T47D (cell line): Measurements from ENCODE around the gene CCNT2.
"Not testable (repeated sequence)": the region's sequence is repeated elsewhere in the genome, so short reads cannot be mapped to it uniquely, and the experiment has no call there.

Source experiments
- DNase-seq, 2 experiments: peaks; one replicate each; pipeline versions ENCODE4 v3.0.0 to v3.0.0-alpha.2; 2011 to 2012; ENCODE audit warnings: low read depth in 1 of 2, low spot score in 1 of 2
- JUND ChIP-seq: IDR thresholded peaks from 2 replicates; pipeline ENCODE4 v1.6.1; 2012; ENCODE audit warnings: low read depth
- in situ Hi-C: cut with HindIII; loops from 2 replicates; pipeline ENCODE4 v1.10.0; 2016; ENCODE audit warnings: low sequenced_read_pairs, low pct_unique_long_range_greater_than_20kb

CCNT2 gene

DNA sequence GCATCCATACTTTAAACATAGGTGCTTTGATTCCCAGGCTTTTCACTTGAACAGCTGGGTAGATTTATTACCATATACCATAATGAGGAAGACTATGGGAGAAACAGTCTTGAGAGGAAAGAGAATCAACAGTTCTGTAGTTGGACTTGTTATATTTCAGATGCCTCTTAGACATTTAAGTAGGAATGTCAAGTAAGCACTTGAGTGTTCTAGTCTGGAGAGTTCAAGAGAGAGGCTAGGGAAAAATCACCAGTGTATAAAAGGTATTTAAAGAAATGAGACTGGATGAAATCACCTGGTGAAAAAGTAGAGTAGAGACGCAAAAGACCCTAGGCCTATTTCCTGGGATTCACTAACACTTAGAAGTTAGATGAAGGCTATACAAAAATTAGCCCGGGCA, 13.5 kb upstream of the CCNT2 start:
- no peak for DNase-seq
- TF ChIP-seq JUND = no peak
- in situ Hi-C loops = no loop called here

DNA sequence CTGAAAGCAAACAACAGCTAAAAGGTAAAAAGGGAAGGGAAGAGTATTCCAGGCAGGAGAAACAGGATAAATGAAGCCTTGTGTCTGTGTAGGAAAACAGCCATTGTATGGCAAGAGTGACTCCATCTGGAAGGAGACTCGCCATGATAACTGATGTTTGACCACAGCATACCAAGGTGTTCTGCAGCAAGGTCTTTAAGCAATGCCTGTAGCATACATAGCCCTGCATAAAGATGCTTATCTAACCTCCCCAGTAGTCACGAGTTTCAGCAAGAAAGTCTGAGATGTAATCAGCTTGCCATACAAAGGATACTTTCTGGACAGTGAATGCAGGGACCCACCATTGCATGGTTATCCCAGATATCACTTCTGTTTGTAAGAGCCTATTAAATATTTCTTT, 11.9 kb upstream of the CCNT2 start:
- no peak for TF ChIP-seq JUND
- DNase-seq = no peak
- in situ Hi-C loops = no loop called here

DNA sequence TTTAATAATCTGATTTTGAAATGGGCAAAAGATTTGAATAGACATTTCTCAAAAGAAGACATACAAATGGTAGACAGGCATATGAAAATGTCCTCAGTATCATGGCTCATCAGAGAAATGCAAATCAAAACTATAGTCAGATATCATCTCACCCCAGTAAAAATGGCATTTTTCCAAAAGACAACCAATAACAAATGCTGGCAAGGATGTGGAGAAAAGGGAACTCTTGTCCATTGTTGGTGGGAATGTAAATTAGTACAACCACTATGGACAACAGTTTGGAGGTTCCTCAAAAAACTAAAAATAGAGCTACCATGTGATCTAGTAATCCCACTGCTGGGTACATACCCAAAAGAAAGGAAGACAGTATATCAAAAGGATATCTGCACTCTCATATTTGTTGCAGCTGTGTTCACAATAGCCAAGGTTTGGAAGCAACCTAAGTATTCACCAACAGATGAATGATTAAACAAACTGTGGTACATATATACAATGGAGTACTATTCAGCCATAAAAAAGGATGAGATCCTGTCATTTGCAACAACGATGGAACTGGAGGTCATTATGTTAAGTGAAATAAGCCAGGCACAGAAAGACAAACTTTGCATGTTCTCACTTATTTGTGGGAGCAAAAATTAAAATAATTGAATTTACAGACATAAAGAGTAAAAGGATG, 11.0 kb upstream of the CCNT2 start:
- DNase-seq, in situ Hi-C loops: not testable (repeated sequence)

GRCh38 chr2:134910763-134911399, 7.7 kb upstream of the CCNT2 start:
- no peak for DNase-seq

GRCh38 chr2:134911400-134911785, 7.2 kb upstream of the CCNT2 start:
- in situ Hi-C loops = no loop called here
- TF ChIP-seq JUND = no peak

More at GRCh38 chr2:134910763-134911399, 7.7 kb upstream of the CCNT2 start:
- TF ChIP-seq JUND = no peak
- in situ Hi-C loops = no loop called here

DNA sequence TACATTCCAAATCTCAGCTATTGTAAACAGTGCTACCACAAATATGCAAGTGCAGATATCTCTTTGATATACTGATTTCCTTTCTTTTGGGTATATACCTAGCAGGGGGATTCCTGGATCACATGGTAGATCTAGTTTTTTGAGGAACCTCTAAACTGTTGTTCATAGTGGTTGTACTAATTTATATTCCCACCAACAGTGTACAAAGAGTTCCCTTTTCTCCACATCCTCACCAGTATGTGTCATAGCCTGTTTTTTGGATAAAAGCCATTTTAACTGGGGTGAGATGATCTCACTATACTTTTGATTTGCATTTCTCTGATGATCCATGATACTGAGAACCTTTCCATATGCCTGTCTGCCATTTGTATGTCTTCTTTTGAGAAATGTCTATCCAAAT, 6.3 kb upstream of the CCNT2 start:
- TF ChIP-seq JUND = no peak
- DNase-seq = no peak
- in situ Hi-C loops = no loop called here

More at GRCh38 chr2:134911400-134911785, 7.2 kb upstream of the CCNT2 start:
- DNase-seq = no peak

DNA sequence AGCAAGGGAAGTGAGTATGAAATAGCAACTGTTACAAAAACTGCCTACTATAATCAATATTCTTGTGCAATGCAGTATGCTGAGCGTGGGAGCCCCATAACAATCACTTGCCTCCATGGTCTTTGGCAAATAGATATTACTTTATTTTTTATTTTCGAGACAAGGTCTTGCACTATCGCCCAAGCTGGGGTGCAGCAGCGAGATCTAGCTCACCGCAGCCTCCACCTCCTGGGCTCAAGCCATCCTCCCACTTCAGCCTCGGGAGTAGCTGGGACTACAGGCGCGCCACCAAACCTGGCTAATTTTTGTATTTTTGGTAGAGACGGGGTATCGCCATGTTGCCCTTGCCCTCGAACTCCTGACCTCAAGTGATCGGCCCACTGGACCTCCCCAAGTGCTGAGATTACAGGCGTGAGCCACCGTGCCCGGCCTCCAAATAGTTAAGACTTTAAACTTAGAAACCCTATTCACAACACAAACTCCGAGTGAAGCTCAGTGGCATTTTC, 1.2 kb upstream of the CCNT2 start:
- DNase-seq = no peak
- TF ChIP-seq JUND = no peak
- in situ Hi-C loops = no loop called here

DNA sequence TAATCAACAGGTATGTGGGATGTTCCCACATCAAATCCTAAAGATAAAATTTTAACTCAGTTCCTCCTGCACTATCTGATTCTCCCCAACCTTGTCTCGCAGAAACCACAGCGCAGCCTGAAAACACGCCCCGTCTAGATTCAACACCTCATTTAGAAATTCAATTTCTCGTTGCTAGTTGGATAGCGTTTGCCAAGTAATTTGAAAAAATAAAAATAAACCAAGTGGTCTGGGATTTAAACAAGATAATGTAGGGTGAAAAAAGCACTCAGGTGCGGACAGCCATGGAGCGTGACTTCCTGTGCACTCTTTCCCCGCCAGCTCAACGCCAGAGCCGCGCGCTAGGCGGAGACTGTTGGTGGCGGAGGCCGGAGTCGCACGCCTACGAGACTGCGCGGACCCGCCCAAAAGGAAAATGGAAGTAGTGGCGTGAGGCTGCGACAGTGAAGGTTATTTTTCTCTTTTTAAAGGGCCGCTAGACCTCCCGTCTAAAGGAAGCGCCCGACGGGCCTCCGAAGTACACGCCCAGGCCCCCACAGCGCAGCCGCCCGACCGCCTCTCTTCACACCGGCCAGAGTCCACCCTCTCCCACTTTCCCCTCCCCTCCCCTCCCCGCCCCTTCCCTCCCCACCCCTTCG, 615 bp upstream of the CCNT2 start:
- in situ Hi-C loops = no loop called here
- no peak for TF ChIP-seq JUND
- no peak for DNase-seq

- peak in 1 of 2 experiments; percentile 26 for DNase-seq
- in situ Hi-C loops = no loop called here
- TF ChIP-seq JUND = no peak
These were observed 954 bp downstream of the CCNT2 start for GRCh38 chr2:134919341-134920210.

- in situ Hi-C loops = no loop called here
- no peak for TF ChIP-seq JUND
- no peak for DNase-seq
These were observed 6.3 kb downstream of the CCNT2 start for GRCh38 chr2:134924912-134925311.

GRCh38 chr2:134926231-134926931, 7.8 kb downstream of the CCNT2 start:
- in situ Hi-C loops = no loop called here

DNA sequence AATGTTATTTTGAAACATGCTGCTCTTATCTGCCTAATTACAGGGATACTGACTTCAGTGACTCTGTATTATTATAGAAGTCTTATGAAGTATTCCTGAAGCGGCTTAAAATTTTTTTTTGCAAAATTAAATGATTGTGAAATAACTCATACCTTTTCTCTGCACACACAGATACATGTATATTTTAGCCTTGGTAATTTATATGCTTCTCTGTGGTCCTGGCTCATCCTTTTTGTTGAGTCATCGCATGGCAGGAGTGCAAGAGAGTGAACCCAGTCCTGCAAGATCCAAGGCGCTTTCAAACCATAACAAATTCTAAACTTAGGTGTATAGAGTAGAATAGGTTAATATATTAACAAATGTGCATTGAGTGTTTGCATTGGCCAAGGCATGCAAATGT, 8.6 kb downstream of the CCNT2 start:
- no peak for TF ChIP-seq JUND
- in situ Hi-C loops = no loop called here
- DNase-seq = no peak

More at GRCh38 chr2:134926231-134926931, 7.8 kb downstream of the CCNT2 start:
- TF ChIP-seq JUND = no peak
- DNase-seq = no peak
